GM19238 (cell line): ENCODE results near the gene ST3GAL5.

ENCODE experiments used
- DNase-seq: peaks from one replicate; pipeline ENCODE4 v3.0.0; 2011; ENCODE audit warnings: low spot score; ENCODE audit not compliant: insufficient read length

The ST3GAL5 gene

GRCh38 chr2:85917887-85918795, 29.4 kb upstream of the ST3GAL5 start:
- DNase-seq: no peak

GRCh38 chr2:85915606-85916303, 27.0 kb upstream of the ST3GAL5 start:
- no peak for DNase-seq

- DNase-seq: no peak
These were observed 26.1 kb upstream of the ST3GAL5 start for GRCh38 chr2:85914922-85915321.

GRCh38 chr2:85913884-85914881, 25.4 kb upstream of the ST3GAL5 start:
- DNase-seq: no peak

- DNase-seq: no peak
These were observed 23.3 kb upstream of the ST3GAL5 start for GRCh38 chr2:85911814-85912692.

GRCh38 chr2:85911097-85911496, 22.3 kb upstream of the ST3GAL5 start:
- DNase-seq: no peak

- DNase-seq: no peak
These were observed 20.2 kb upstream of the ST3GAL5 start for GRCh38 chr2:85909005-85909404.

- DNase-seq: no peak
These were observed 19.7 kb upstream of the ST3GAL5 start for GRCh38 chr2:85908506-85908905.

- no peak for DNase-seq
These were observed 18.9 kb upstream of the ST3GAL5 start for GRCh38 chr2:85907671-85908157.

GRCh38 chr2:85906748-85907147, 18.0 kb upstream of the ST3GAL5 start:
- no peak for DNase-seq

GRCh38 chr2:85905891-85906290, 17.1 kb upstream of the ST3GAL5 start:
- DNase-seq: no peak

- DNase-seq: no peak
These were observed 16.4 kb upstream of the ST3GAL5 start for GRCh38 chr2:85905187-85905666.

- DNase-seq: no peak
These were observed 15.1 kb upstream of the ST3GAL5 start for GRCh38 chr2:85903849-85904248.

- DNase-seq: no peak
These were observed 13.7 kb upstream of the ST3GAL5 start for GRCh38 chr2:85902496-85902895.

- no peak for DNase-seq
These were observed 12.4 kb upstream of the ST3GAL5 start for GRCh38 chr2:85901155-85901554.

- DNase-seq: no peak
These were observed 11.6 kb upstream of the ST3GAL5 start for GRCh38 chr2:85900366-85900765.

- DNase-seq: no peak
These were observed 11.1 kb upstream of the ST3GAL5 start for GRCh38 chr2:85899849-85900248.

GRCh38 chr2:85899284-85899683, 10.5 kb upstream of the ST3GAL5 start:
- DNase-seq: no peak

GRCh38 chr2:85898881-85899280, 10.1 kb upstream of the ST3GAL5 start:
- no peak for DNase-seq
